ENCODE data around the gene PTPRA.
"Not testable (repeated sequence)": the region's sequence is repeated elsewhere in the genome, so short reads cannot be mapped to it uniquely, and the experiment has no call there.

PTPRA gene

GRCh38 chr20:3045816-3046676, 172.8 kb downstream of the PTPRA start, which contains the start of gene MRPS26:
TSS of gene MRPS26 (plus strand) at chr20:3046052. CDS start at chr20:3046069, 17 bp downstream.
- peak; percentile 87 for DNase-seq

- peak; percentile 8 for DNase-seq
Measured at GRCh38 chr20:3046677-3047462, 173.6 kb downstream of the PTPRA start.

GRCh38 chr20:3047486-3048419, 174.5 kb downstream of the PTPRA start:
- DNase-seq: no peak

- no peak for DNase-seq
Measured at GRCh38 chr20:3051385-3052019, 178.2 kb downstream of the PTPRA start.

- no peak for DNase-seq
Measured at GRCh38 chr20:3059489-3059888, 186.2 kb downstream of the PTPRA start.

- DNase-seq: not testable (repeated sequence)
Measured at GRCh38 chr20:3064119-3064518, 190.8 kb downstream of the PTPRA start.

GRCh38 chr20:3067139-3068014, 194.1 kb downstream of the PTPRA start:
- no peak for DNase-seq

- DNase-seq: no peak
Measured at GRCh38 chr20:3068075-3068474, 194.8 kb downstream of the PTPRA start.

GRCh38 chr20:3068986-3069900, 196.0 kb downstream of the PTPRA start:
- no peak for DNase-seq

GRCh38 chr20:3070725-3071124, 197.4 kb downstream of the PTPRA start:
- DNase-seq: no peak

GRCh38 chr20:3071266-3071609, 198.0 kb downstream of the PTPRA start:
- no peak for DNase-seq

- peak; percentile 47 for DNase-seq
Measured at GRCh38 chr20:3071610-3072529, 198.6 kb downstream of the PTPRA start, which contains the start of gene OXT. TSS of gene OXT (plus strand) at chr20:3071620. CDS start at chr20:3071656, 36 bp downstream.

- no peak for DNase-seq
Measured at GRCh38 chr20:3072530-3073250, 199.4 kb downstream of the PTPRA start.

- DNase-seq: not testable (repeated sequence)
Measured at GRCh38 chr20:3073251-3073643, 200.0 kb downstream of the PTPRA start.

- no peak for DNase-seq
Measured at GRCh38 chr20:3074812-3075211, 201.5 kb downstream of the PTPRA start.

- DNase-seq: not testable (repeated sequence)
Measured at GRCh38 chr20:3075315-3075714, 202.0 kb downstream of the PTPRA start.

- DNase-seq: no peak
Measured at GRCh38 chr20:3077618-3078134, 204.4 kb downstream of the PTPRA start.

Data from fibroblast of skin of back (primary cell).